Stimulated activated CD8-positive, alpha-beta memory T cell treated with anti-CD3 and anti-CD28 coated beads, Interleukin-12 subunit alpha, Interleukin-12 subunit beta, amount 100 ng/mL, for 24 hours (primary cell): ENCODE results near the gene CMIP.

ENCODE experiments used
- DNase-seq: peaks from one replicate; pipeline ENCODE4 v3.0.0-alpha.2; 2020; ENCODE audit errors: extremely low read depth

Gene CMIP

DNA sequence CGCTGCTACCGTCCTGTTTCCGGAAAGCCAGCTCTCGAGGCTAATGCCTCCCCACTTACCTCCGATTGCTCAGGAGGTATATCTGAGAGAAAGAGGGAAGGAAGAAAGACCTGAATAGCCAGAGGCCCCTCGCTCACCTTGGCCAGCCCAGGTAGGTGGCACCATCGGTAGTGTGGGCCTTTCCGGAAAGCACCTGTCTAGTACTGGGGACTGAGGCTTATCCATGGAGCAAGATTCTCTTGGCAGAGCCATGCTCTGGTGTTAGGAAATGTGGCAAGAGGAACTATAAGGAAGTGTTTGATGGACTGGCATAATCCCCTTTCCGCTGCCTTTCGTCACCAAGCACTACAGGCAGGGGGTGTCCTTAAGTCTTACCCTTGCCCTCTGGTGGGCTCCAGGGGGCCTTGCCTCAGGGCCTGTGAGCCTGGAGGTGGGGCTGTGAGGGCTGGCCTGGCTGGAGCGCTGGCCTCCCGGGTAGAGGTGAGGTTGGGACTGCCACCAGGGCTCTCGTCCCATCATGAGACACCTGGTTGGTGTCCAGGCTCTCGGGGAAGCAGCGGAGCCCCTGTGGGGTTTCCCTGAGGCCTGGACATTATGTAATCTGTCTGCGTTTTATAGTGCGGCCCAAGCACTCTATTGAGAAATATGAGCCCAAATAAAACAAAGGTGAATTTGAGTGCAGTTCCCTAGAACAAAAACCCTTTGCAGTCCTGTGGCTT is 2.9 kb downstream of the CMIP start:
- DNase-seq = no peak

DNA sequence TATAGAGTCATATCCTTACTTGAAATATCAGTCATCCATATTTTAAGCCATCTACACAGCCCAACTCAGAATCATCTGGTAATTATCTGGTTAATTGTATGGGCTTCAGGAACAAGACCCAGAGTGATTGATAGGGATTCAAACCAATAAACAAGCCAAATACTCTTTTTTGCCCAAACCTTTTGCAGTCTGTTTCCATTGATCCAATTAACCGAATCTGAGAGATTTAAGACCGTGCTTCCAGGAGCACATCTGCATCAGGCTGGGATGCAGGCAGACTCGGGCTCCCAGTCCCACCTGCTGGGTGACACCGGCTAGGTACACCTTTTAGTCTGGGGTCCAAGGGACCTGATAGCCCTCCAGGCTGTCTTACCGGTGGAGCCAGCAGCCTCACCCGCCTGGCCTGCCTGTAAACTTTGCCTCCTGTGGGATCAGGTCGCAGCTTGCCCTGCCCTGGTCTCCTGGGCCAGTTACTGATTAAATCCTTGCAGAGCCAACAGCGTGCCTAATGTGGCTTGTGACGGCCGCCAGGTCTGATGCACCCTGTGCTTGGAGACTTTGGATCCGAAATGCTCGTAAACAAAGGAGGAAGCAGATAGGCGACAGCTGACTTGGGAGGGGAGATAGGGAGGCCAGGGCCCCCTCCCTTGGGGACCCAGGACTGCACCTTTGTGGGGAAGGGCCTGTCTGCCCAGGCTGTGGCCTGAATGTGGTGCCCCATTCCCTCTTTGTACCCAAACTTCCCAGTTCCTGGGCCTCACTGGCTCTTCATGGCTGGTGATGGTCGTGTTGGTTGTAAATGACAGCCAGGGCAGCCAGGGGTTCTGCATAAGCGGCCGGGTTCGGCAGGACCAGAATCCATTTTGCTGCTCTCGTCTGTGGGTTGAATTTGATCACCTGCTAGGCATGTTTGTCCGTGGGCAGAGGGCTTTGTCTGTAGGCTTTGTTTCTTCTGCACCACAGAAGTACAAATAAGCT is 3.8 kb downstream of the CMIP start:
- DNase-seq = no peak

DNA sequence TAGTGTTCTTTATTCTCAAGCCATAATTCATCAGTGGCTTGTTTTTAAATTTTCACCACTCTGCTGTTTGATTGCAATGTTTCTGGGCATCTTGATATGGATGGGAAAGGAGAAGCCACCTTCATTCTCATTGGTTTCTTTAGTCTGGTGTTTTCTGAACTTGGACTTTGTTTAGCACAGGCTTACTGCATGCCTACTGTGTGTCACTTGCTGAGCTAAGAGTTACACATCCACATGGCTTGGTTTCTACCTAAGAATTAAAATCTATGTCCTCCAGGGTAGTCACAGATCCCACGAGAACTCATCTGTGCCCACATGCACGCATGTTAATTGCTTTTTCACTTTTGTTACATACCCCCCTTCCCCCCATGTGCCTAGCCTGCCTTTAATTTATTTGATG is 4.6 kb downstream of the CMIP start:
- DNase-seq = no peak

DNA sequence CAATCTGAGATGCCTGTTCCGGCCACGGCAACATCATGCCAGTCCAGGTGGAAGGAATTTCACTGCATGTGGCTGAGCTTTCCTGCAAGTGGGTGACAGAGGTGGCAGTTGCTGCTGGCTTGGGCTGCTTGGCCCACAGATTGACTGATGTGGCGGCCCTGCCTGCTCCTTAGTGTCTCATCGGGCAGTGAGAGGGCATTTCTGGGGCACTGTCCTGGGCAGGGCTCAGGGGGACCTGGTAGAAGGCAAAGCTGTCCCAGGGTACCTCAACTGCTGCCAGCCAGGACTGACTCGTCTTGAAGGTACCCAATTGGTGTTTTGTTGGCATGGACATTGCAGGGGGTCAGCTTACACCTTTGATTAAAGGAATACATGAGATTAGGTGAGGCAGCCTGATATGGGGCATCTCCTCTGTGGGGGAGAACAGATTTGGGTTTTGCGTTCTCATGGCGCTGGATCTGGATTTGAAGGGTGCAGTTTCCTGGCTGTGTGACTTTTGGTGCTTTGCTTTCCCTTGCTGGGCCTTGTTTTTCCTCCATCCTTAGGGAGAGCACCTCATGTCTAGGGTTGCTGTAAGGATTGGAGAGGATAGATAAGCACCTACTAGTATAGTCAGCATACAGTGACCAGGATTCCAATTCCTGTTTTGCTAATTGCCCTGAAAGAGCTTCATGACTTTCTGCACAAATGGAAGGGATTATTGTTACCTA is 5.4 kb downstream of the CMIP start:
- DNase-seq = no peak

DNA sequence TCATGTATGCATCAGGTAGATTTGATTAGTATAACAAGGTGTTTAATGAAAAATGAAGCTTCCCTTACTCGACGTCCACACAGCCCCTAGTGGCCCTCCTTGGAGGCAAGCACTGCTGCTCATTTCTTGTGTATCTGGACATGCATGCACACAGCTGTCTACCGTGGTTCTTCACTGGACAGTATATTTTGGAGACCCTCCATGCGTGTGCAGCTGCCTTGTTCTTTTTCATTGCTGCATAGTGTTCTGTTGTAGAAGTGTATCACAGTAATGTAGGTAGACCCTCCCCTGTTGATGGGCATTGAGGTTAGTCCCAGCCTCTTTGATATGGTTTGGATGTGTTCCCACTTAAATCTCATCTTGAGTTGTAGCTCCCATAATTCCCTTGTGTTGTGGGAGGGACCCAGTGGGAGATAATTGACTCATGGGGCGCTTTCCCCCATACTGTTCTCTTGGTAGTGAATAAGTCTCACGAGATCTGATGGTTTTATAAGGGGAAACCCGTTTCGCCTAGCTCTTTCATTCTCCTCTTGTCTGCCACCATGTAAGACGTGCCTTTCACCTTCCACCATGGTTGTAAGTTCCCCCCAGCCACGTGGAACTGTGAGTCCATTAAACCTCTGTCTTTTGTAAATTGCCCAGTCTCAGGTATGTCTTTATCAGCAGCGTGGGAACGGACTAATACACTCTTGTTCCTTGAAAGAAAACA is 6.3 kb downstream of the CMIP start:
- no peak for DNase-seq

DNA sequence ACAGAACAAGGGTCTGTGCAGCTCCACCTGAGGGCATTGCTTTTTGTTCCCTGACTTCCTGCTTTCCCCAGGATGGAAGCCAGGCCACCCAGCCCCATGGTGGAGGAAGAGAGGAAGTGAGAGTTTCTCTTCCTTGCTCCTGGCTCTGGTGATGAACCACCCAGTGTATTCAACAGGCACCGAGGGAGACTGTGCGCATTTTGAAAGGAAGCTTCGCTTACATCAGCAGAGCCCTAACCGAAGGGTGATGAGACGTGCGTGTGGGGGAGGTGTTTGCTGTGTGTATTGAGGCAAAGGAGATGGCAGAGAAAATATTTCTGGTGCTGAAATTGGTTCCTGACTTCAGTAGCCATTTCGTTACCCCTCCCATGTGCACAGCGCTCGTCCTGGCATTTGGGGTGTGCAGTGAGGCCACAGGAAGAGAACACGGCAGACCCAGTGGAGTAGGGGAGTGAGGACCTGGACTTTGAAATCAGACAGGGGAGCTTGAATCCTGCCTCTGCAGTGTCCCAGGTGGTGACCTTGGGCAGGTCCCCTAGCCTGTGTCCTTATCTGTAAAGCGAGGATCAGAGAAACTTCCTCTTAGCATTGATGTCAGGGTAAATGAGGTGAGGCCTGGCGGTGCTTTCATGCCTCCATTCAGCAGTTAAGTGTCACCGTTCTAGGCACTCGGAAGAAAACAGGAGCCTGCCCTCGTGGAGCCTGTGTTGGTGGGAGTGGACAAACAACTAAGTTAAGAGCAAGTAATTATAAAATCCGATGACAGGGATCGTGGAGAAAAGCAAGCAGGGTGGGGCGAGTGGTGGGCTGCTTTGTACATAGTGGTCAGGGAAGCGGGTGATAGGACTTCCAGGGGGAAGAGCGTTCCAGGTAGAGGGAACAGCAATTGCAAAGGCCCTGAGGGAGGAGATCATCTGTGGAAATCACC is 7.4 kb downstream of the CMIP start:
- no peak for DNase-seq

DNA sequence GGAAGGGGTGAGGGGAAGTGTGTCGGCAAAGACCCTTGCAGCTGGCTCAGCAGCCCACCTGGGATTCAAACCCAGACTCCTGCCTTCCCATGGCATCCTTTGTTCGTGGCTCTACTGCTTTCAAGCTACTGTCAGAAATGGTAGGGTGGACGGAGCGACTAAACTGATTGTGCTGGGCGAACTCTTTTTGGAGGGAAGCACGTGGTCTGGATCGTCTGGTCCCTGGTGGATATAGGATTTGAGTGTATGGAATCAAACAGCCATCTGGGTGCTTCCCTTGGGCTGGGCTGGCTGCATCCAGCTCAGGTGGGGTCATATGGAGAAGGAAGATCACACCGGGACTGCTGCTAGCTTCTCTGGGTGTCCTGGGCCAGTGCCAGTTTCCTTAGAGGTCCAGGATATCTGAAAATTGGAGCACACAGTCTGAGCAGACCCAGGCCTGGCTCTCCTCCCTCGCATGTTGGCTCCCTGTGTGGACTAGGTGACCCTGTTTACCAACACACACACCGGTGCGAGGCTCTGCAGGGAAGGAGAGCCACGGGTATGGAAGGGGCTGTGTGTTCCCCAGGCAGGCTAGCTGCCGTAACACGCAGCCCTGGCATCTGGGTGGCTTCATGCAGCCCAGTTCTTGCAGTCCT is 8.6 kb downstream of the CMIP start:
- no peak for DNase-seq

DNA sequence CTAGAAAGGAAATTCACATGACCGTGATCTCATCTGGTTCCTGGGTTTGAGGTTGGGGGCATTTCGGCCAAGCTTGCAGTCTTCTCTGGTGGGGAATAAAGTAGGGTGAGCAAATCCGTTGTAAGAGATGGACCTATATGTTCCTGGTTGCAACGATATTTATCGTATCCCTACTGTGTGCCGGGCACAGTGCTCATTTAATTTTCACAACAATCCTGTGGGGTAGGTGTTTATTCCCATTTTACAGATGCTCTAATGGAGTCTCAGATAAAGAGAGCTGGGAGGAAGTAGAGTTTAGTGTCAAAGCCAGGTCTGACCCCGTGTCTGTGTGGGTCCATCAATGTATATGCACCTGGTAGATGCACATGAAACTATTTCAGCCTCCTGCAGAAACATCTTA is 9.4 kb downstream of the CMIP start:
- no peak for DNase-seq

DNA sequence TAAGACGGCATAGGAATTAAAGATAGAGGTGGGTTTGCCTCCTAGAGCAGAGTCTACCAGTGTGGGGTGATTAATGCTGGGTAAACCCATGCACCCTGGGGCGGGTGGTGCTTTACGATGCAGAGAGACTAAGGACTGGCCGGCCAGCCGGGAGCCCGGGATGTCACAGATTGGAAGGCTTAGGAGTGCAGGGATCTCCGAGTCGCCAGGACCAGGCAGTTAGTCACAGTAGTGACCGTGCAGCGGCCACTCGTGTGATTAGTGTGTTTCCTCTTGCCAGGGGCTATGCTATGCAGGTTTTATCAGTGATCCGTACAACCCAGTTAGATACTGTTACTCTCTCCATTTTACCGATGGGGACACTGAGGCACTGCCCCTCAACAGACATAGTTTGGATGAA is 10.4 kb downstream of the CMIP start:
- DNase-seq = no peak

DNA sequence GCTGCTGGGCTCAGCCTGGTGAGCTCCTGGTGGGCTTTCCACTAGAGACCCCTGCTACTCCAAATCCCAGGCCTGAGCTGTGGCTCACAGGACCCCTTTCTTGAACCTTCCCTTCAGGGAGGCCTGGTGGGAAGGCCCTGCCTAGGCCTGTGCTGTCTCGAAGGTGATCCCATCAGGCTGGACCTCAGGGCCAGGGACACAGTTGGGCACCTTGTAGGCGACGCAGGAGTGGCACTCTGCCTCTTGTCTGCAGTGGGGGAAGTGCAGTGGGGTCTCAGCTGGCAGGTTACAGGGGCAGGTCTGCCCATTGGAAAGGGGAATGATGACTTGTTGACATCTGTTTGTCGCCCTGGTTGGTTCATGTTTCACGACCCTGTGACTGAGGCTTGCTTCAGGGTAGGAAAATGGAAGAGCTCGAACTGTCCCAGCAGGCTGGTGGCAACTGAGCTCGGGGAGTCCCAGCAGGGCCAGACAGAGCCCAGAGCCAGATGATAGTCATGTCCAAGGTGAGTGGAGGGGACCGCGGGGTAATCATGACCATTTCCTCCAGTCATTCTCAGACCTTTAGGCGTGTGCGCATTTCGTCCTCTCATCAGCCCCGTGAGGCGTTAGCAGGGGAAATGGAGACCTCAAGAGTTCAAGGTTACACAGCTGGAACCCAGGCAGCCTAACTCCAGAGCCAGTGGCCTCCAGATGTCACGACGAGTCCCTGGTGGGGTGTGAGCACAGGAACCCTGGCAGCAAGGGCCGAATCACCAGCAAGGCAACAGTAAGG is 11.3 kb downstream of the CMIP start:
- DNase-seq = no peak

DNA sequence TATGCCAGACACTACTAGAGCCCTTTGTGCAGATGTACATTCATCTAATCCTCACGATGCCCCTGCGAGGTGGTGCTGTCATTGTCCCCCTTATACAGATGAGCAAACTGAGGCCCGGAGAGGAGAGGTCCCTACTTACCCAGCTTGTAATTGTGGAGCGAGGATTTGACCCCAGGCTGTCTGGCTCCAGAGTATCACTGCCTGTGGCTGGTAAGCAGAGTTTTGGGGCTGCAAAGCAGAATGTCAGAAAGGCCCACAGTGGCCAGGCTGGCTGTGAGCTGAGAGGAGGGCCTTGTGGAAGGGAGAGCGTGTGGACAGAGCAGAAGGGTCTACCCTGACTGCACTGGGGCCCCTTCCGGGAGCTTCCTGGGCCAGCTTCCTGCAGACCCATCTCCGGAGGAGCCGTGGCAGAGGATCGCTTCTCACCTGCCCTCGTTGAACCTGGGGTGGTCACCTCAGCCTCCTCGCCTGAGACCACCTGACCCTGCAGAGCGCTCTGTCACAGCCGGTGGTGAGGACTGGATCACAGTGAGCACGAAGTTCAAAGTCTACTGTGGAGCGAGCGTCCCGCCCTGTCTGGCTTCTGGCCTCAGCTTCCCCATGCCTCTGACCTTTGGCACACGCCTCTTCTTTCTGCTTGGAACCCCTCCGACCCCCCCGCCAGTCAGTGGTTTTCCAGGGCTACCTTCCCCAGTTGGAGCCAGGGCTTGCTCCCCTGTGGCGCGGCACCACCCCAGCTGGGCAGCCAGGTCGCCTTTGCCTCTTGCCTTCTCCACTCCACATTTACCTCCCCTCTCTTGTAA is 12.1 kb downstream of the CMIP start:
- no peak for DNase-seq

DNA sequence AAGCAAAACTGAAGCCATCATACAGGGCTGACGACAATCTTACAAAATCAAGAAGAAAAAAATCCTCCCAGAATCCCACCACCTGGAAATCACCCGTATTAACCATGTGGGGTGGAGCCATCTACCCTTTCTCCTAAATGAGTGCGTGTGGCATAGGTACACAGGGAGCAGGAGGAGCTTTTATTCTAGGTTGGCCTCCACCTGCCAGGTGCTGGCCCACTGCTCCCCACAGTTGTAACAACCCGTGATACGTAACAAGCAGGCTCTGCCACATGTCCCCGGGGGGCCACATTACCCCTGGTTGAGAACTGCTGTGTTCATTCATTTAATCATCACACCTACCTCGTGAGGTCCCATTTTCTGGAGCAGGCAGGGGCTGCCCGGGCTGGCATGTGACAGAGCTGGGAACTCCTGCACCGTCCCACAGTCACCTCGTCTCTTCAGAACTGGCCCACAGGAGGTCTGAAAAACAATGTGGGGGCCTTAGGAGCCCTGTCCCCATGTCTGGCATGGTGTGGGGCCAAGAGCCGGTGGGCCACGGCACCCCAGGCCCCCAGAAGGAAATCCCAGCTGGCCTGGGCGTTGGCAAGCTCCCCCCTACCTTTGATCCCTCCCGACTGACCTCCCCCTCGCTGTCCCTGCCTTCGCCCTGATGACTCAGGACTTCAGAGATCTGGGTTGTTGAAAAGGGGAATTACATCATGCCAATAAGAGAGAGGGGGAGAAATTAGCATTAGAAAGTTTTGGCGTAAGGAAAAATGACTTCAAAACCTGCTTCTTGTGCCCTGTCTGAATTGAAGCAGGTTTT is 12.9 kb downstream of the CMIP start:
- DNase-seq = no peak

DNA sequence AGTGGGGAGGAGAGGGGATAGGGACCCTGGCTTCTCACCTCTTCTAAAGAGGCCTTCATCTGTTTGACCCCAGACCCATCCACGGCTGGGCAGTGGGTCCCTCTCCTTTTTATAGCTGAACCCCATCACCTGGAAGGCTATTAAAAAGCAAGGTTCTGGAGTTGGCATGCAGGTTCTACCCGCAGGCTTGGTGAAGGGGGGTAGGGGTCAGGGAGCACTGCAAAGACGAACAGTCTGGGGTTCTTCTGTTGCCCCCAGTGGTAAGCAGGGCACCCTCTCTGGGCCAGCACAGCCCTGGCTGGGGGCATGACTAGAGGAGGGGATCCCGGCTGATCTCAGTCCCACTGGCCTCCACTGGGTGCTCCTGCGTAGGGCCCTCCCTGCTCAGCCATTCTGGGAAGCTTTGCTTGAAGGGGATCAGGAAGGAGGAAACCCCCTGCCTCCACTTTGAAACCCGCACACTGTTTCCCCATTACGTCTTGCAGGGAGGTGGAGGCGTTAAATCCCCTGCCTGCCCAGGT is 13.6 kb downstream of the CMIP start:
- no peak for DNase-seq

DNA sequence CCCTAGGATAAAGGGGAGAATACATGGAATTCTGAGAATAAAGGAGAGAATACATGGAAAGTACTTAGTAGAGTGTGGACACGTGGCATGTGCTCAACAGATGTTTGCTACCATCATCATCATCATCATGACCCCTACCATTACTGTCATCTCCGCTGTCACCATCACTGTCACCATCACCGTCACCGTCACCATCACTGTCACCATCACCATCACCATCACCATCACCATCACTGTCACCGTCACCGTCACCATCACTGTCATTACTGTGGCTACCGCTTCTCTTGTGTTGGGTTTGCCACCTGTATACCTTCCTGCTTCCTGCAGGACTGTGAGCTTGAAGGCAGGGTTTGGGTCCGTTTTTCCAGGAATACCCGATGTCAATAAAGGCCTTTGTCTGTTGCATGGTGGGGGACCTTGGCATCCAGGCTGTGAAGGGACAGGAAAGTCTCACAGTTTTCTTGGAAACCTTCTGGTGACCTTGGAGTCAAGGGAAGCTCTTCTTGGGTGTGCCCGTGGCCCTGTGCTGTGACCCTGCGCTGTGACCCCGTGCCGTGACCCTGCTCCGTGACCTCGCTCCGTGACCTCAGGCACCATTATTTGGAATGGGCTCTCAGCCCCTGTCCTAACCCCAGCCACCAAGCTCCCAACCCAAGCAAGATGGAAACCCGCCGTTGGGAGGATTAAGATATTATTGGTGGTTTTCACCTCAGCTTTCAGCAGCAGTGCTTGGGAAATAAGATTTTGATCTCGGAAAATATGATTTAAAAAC is 14.4 kb downstream of the CMIP start:
- no peak for DNase-seq

DNA sequence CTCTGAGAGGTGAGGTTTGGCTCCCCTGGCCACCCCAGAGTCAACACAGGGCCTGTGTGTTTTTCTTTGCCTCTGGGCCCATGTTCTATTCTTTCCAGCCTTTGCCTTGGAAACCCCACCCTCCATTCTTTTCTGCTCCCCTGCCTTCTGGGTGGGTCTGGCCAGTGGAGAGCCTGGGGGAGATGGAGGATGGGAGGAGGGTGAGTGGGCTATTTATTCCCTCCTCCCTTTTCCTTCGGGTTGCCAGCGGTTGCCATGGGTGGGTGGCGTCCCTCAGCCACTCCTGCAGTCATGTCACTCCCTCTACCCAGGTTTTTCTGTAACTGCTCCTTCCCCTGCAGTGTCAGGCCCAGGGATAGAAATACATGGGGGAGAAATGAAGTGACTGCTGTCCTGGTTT is 15.5 kb downstream of the CMIP start:
- no peak for DNase-seq

DNA sequence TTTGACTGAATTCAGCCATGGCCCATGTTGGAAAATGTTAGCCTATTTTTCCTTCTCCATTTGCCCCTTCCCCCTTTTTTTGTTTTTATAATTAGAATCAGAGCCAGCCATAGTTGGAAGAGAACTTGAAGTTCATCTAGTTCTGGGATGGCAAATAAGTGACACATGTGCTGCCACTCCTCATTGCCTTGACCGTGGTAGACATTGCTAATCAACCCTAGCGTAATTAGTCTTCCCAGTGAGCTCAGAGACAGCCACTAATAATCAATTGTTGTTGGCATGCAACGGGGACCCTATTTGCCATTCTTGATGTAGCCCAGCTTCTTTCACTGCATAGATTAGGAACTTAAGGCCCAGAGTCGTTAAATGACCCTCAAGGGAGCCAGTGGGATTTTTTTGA is 16.6 kb downstream of the CMIP start:
- no peak for DNase-seq

DNA sequence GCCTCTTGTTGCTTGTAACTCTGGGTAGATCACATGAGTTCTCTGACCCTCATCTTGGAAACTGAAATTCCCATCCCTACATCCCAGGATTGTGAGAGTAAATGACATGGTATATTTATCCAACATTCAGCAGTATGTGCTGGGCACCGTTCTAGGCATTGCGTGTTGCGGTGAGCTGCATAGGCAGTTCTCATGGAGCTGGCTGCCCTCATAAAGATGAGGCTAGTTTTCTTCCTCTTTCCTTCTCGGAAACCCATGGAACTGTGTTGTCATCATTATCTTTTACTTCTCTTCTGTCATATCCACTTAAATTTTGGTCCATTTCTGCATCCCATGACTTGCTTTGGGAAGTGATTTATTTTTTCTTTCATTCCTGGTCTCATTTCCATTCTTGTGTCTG is 17.2 kb downstream of the CMIP start:
- DNase-seq = no peak
